ENCODE measurements around the gene PMP22.

Gene PMP22

GRCh38 chr17:15274017-15274416, 8.9 kb upstream of the PMP22 start:
- no peak for TF ChIP-seq CTCF (IDR thresholded peaks at IDR 0.05)

DNA sequence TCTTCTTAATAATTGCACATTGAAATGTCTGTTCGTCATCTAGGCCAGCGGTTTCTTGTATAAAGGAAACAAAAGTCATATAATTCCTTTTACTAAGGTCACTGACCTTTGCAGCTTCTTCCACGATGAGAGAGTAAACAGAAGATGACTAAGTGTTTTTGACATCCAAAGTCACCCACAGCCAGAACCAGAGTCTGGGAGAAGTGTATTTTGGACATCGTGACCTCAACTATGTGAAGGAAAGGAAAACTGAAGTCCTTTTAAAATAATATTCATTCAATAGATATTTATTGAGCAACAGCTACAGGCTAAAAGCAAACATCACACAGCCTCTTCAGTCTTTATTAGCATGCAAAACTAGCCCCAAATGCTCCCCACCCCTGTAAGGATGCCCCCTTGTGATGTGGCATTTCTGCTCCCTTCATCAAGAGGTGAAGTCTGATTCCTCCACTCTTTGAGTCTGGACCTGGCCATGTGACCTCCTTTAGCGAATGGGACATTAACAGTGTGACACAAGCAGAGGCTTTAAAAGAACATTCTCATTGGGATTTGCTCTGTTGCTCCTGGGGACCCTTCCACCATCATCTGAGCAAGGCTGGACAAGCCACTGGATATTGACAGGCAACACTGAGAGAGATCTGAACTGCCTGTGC, 8.1 kb upstream of the PMP22 start:
- no peak for TF ChIP-seq CTCF (IDR thresholded peaks at IDR 0.05)

GRCh38 chr17:15271741-15272140, 6.6 kb upstream of the PMP22 start:
- no peak for TF ChIP-seq CTCF (IDR thresholded peaks at IDR 0.05)

DNA sequence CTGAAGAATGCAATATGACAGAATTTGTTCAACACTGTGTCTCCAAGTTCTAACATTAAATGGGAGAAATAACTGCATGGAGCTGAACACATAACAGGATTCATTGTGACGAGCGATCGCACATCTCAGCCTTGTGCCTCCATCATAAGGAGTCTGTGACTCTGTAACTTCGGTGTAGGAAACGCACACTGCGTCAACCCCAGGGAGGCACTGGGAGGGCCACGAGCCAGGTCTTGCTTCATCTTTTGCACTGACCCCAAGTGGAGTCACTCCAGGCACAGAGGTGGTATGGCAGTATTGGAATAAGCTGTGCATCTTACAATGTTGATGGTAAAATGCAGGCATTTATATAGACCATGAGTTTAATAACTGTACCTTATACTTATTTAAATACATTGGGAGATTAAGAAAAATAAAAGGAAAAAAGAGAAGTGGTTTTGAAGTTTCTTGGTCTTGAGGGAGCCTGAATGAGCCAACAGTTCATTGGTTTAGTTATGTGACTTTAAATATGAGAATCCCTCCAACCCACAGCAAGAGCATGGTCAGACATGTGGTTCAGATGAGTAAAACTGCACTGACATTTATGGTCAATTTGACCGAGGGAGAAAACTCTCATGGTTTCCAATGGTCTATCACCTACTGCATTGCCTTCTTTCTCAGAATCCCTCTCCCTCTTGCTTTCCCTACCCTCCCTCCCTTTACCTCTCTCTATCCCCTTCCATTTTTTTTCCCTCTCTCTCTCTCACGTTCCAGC, 5.7 kb upstream of the PMP22 start:
- TF ChIP-seq CTCF (IDR thresholded peaks at IDR 0.05), result no peak

DNA sequence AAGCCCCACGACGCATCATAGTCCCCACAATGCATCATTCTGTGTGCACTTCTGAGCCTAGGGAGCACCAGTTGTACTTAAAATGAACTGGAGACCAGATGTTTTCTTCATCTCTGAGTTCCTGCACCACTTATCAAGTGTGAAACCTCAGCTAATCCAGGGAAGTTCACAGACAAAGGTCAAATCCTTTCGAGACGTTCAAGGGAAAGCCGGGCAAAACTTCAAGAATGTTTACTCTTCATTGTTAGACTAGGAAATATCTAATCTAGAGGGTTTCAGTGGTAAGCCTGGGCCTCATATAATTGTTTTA, 4.6 kb upstream of the PMP22 start:
- no peak for TF ChIP-seq CTCF (IDR thresholded peaks at IDR 0.05)

DNA sequence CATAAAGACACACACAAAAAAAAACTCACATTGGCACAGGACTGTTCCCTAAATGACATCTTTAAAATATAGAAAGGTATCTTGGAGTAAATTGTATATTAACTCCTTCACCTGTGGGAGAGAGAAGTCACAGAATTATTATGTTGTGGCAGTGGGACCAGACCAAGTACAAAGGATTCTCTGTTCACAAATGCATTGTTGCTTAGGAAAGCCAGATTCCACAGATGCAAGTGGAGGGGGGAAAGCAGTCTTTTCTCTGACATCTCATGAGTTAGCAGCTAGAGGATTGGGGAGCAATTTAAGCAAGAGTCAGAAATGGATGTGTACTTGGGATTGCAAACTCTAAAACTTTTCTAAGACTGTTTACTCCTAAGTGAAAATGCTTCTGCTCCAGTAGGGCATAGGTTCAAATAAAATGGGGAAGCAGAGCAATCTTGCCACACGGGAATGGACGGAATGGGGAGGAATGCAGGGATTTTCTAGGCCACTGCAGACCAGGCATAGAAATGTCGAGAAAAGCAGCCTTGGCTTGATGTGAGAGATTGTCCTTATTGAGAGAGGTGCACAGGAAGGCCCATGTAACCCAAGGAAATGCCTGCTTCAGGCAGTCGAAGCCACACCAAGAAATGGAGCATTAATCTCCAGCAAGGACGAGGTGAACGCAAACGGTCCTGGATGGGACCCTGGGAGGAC, 4.1 kb upstream of the PMP22 start:
- no peak for TF ChIP-seq CTCF (IDR thresholded peaks at IDR 0.05)

GRCh38 chr17:15268461-15268860, 3.3 kb upstream of the PMP22 start:
- TF ChIP-seq CTCF (IDR thresholded peaks at IDR 0.05), result no peak
